Stomach (tissue), 4 donors: Measurements from ENCODE around the gene PLEK2.

Experiments used
- CTCF ChIP-seq, 7 experiments: fragments of 450-650 bp in 4 of 7; fragments of 200-600 bp in 3 of 7; sonication (generic) in 3 of 7; IDR thresholded peaks; one replicate each; pipeline ENCODE4 v1.5.1; 2016 to 2019; ENCODE audit warnings: antibody characterized with exemption in 7 of 7, control low read depth in 2 of 7, mild to moderate bottlenecking in 1 of 7
- POLR2AphosphoS5 ChIP-seq, 3 donors: sonication (generic); formaldehyde crosslinking; IDR thresholded peaks; one replicate each; pipeline ENCODE4 v1.6.1; 2016; ENCODE audit warnings: antibody characterized with exemption in 3 of 3

- TF ChIP-seq CTCF (IDR thresholded peaks at IDR 0.05) (no peak), POLR2AphosphoS5 (IDR thresholded peaks at IDR 0.05) (no peak)
These were observed 40.5 kb downstream of the PLEK2 start for GRCh38 chr14:67371247-67372148.
